GM21390 (cell line): Measurements from ENCODE around the gene FKBP8.
"Not testable (repeated sequence)": the region's sequence is repeated elsewhere in the genome, so short reads cannot be mapped to it uniquely, and the experiment has no call there.

Experiments used
- ATAC-seq: cut with Tn5 transposase; IDR thresholded peaks from one replicate; pipeline ENCODE4 v1.9.1; 2021; ENCODE audit not compliant: unreplicated experiment

The FKBP8 gene

GRCh38 chr19:18559685-18560084, 16.3 kb upstream of the FKBP8 start:
- no peak for ATAC-seq

- no peak for ATAC-seq
Observed at GRCh38 chr19:18558604-18559003, 15.2 kb upstream of the FKBP8 start.

GRCh38 chr19:18558202-18558555, 14.8 kb upstream of the FKBP8 start:
- no peak for ATAC-seq

DNA sequence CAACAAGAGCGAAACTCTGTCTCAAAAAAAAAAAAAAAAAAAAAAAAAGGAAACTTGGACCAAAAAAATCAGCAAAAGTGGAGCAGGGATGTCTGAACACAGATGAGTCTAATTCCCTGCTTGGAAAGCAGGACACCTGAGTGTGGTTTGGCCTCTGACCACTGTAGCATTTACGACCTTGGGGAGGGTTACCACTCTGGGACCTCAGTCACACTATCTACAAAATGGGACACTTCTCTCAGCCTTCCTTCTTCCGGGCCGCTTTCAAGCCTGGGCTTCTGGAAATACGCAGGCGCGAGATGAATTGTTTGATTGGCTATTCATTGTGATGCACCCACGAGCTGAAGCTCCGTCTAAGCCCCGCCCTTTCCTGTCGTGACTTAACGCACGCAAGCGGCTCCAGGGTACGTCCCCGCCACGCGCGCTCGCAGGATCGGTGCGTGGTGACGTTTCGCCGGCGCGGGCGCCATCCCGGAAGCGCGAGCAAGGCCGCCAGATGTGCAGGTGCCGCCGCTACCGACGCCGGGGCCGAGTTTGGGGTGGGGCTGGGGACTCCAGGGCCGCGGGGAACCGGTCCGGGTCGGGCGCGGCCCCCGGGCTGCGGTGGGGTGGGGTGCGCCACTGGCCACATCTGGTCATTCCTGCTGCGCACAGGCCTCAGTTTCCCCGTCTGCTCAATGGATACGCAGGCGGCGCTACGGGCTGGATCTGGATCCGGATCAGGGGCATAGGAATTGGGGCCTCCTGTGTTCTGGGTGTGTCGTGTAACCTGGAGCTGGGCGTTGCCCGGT, 14.2 kb upstream of the FKBP8 start, which contains the start of gene KXD1:
Gene KXD1 (plus strand): TSS at position 460 of the 791 bp plus-strand sequence. CDS start 4,187 bp downstream, outside the sequence.
- ATAC-seq: peak; percentile 82

DNA sequence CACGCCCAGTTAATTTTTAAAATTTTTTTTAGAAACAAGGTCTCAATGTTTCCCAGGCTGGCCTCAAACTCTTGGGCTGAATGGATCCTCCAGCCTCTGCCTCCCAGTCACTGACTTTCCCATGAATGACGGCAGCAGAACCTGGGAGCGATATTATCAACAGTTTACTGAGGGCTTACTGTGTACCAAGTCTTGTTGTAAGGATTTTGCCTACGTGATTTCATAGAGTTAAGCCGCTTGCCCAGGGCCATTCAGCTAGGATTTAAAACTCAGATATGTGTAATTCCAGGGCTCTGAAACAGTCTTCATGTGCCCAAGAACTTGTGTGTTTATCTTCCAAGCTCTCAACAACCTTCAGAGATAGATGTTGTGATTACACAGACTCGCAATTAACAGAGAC, 8.3 kb upstream of the FKBP8 start:
- no peak for ATAC-seq

- ATAC-seq: peak; percentile 45
Observed at GRCh38 chr19:18543814-18544475, 572 bp upstream of the FKBP8 start.

DNA sequence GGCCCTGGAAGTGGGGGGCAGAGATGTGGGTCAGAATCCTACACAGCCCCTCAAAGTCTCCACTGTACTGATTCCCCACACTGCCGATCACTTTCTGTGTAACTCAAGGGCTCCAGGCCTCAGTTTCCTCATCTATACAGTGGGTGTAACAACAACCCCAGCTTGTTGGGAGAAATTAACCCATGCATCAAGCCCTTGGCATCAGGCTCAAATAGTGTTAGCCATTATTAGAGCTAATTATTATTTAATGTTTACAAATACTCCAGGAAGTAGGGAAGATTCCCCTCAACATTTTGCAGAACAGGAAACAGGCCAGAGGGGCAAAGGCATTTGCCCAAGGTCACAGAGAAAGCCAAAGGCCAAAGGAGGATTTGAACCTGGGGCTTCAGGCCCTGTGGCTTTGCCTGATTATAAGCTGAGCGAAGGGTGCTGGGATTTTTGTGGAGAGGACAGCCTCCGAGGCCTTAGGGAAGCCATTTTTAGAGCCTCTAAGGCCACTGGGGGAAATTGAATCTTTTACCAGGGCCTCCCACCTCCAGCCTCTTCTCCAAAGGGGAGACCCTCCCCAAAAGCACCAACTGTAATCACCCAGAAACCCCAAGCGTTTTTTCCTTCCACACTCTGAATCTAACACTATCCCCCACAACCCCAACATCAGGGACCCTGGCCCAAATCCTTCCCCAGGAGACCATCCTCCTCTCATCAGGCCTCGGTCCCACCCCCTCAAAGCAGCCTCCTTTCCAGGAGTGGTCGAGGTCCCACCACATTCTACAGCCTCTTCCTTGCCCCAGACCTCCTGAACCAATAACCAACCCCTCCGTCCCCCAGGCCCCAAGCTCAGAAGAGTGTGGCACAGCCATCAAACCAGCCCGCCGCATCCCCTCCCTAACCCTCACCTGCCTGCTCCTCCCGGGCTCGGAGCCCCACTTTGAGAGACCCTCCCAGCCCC, 1.1 kb downstream of the FKBP8 start:
- no peak for ATAC-seq

- no peak for ATAC-seq
Observed at GRCh38 chr19:18541258-18541991, 1.9 kb downstream of the FKBP8 start.

DNA sequence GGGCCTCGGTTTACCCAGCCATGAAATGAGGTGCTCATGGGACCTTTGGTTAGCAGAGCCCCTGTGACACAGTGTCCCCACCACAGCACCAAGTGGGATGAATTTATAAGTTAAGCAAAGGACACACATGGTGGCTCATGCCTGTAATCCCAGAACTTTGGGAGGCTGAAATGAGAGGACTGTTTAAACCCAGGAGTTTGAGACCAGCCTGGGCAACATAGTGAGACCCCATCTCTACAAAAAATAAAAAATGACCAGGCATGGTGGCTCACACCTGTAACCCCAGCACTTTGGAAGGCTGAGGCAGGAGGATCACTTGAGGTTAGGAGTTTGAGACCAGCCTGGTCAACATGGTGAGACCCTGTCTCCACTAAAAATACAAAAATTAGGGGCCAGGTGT, 3.2 kb downstream of the FKBP8 start:
- ATAC-seq: not testable (repeated sequence)

DNA sequence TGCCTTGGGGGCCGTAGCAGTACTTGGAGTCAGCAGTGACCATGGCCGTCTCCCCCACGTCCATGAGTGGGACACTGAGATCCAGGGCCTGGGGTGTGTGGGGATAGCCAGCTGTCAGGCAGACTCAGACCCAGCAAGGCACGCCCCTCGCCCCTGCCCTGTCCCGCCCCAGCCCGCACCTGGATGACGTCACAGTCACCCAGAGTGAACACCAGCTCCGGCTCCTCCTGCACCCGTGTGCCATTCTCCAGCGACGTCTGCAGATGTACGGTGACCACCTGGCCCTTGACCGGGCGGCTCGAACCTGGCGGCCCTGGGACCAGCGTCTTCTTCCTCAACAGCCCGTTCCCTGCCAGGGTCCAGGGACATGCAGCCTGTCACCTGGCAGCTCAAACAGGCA, 4.0 kb downstream of the FKBP8 start:
- no peak for ATAC-seq

GRCh38 chr19:18538115-18538514, 5.3 kb downstream of the FKBP8 start:
- ATAC-seq: no peak

GRCh38 chr19:18537431-18537830, 5.9 kb downstream of the FKBP8 start:
- no peak for ATAC-seq

DNA sequence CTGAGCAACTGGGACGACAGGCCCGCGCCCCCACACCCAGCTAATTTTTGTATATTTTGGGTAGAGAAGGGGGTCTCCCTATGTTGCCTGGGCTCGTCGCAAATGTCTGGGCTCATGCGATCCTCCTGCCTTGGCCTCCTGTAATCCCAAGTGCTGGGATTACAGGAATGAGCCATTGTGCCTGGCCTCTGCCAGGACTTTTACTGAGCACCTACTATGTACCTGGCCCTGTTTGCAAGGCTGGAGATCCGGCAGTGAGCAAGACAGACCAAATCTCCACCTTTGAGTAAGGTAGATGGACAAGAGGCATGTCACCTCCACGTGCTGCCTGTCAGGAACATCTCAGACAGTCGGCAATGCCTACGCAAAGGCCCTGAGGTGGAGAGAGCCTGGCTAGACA, 6.9 kb downstream of the FKBP8 start:
- no peak for ATAC-seq

GRCh38 chr19:18533058-18533457, 10.3 kb downstream of the FKBP8 start:
- no peak for ATAC-seq

DNA sequence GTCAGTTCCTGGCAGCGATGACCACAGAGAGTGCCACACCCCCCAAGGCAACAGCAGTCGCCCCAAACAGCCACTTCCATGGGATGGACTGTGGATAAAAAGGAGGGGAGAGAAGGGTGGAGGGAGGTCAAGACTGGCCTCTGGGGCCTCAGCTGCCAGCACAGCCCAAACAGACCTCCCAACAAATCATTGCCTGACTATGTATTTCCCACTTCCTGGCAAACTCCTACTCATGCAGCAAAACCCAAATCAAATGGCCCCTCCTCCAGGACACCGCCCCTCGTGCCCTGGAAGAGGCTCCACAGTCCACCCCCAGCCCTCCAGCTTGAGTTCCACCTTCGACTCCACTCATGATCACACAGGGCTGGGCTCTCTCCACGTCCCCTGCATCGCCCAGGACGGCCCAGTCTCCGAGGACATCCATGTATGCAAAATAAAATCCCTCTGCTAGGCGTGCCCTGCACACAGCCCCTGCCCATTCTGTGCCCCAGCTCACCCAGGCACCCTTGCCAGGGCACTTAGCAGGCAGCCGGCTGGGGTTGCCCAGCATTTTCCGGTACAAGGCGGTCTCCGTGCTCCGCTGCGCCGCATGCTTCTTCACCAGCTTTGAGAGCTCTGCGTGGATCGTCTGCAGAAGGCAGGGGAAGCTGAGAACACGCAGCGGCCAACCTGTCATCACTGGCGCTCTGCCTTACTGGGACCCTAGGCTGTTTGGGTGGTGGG, 11.0 kb downstream of the FKBP8 start:
- ATAC-seq: no peak

DNA sequence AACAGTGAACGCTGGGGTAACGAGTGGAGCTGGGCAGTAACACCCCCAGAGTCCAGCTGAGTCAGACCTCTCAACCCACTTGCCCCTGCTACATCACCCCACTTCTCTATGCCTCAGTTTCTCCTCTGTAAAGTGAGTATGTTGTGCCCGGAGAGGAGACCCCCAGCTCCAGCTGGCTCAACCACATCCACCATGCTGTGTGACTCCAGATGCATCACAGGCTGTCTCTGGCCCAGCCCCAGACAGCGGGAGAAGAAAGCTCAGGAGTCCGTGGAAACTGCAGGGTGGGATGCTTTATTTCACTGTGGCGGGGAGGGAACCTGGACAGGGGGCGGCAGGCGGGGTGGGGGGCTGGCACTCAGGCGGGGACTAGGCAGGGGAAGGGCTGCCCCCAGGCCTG, 11.9 kb downstream of the FKBP8 start:
- no peak for ATAC-seq

DNA sequence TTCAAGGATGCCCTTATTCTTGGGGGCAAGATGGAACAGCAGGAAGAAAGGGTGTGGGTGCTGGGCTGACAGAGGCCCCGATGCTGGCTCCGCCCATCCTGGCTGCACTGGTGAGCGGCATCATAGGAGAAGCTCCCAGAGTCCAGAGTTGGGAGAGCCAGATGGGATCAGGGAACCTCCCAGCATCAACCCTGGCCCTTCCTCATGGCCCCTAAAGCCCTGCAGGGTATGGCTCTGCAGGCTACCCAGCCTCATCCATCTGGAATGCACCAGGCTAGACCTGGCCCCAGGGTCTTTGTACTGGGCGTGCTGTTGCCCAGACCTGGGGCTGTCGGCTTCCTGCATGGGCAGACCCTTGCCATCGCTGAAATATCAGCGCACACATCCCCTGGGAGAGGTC, 13.6 kb downstream of the FKBP8 start:
- no peak for ATAC-seq

GRCh38 chr19:18526316-18526715, 17.1 kb downstream of the FKBP8 start:
- ATAC-seq: no peak

- ATAC-seq: no peak
Observed at GRCh38 chr19:18523841-18524240, 19.5 kb downstream of the FKBP8 start.

DNA sequence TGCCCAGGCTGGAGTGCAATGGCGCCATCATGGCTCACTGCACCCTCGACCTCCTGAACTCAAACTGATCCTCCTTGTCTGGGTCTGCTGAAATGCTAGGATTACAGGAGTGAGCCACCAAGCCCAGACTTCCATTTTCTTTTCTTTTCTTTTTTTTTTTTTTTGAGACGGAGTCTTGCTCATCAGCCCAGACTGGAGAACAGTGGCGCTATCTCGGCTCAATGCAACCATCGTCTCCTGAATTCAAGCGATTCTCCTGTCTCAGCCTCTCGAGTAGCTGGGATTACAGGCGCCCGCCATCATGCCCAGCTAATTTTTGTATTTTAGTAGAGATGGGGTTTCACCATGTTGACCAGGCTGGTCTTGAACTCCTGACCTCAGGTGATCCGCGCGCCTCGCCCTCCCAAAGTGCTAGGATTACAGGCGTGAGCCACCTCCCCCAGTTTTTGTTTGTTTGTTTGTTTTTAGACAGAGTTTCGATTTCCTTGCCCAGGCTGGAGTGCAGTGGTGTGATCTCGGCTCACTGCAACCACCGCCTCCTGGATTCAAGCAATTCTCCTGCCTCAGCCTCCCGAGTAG, 20.4 kb downstream of the FKBP8 start:
- not testable (repeated sequence) for ATAC-seq
